Left ventricle myocardium inferior (tissue), 1 donor: ENCODE results near the gene DGAT2L6. TPM values are rescaled to one million over a fixed set of nuclear protein-coding genes. Genes with fewer than 3 reads are reported as not detected.

ENCODE experiments used
- DNase-seq: peaks from one replicate; pipeline ENCODE4 v3.0.0-alpha.2; 2020
- H3K27ac ChIP-seq: fragments of 200-600 bp; replicated peaks from 2 replicates; pipeline ENCODE4 v1.8.0; 2021
- H3K27me3 ChIP-seq: fragments of 200-600 bp; 2 replicates; pipeline ENCODE4 v1.8.0; 2021; ENCODE audit warnings: low read depth
- H3K36me3 ChIP-seq: fragments of 200-600 bp; 2 replicates; pipeline ENCODE4 v1.8.0; 2021
- H3K4me1 ChIP-seq: fragments of 200-600 bp; 2 replicates; pipeline ENCODE4 v1.8.0; 2021
- H3K4me3 ChIP-seq: fragments of 200-600 bp; 2 replicates; pipeline ENCODE4 v1.8.0; 2021; ENCODE audit warnings: mild to moderate bottlenecking, moderate library complexity
- H3K9me3 ChIP-seq: fragments of 200-600 bp; replicated peaks from 2 replicates; pipeline ENCODE4 v1.8.0; 2021
- CTCF ChIP-seq: fragments of 200-600 bp; IDR thresholded peaks from 2 replicates; pipeline ENCODE4 v1.8.0; 2021; ENCODE audit warnings: antibody characterized with exemption, mild to moderate bottlenecking, borderline replicate concordance
- intact Hi-C: fragments of 100-400 bp; cut with micrococcal nuclease; formaldehyde crosslinking; loops from one replicate; pipeline ENCODE4 v1.11.0; 2022
- total RNA-seq: library from RNA; stranded (reverse); fragmentation: NEBNext Ultra II Directional; extraction: Animal tissue kit (Norgen Biotek cat#: 25700); gene quantifications from one replicate; pipeline ENCODE4 v1.2.1, GENCODE V29; 2021
- donor health status: DM: no; HTN: yes; CAD: no; lungs with severe emphysema.

The DGAT2L6 gene
- total RNA-seq, 1 donor from 2014 or later, result not detected

DNA sequence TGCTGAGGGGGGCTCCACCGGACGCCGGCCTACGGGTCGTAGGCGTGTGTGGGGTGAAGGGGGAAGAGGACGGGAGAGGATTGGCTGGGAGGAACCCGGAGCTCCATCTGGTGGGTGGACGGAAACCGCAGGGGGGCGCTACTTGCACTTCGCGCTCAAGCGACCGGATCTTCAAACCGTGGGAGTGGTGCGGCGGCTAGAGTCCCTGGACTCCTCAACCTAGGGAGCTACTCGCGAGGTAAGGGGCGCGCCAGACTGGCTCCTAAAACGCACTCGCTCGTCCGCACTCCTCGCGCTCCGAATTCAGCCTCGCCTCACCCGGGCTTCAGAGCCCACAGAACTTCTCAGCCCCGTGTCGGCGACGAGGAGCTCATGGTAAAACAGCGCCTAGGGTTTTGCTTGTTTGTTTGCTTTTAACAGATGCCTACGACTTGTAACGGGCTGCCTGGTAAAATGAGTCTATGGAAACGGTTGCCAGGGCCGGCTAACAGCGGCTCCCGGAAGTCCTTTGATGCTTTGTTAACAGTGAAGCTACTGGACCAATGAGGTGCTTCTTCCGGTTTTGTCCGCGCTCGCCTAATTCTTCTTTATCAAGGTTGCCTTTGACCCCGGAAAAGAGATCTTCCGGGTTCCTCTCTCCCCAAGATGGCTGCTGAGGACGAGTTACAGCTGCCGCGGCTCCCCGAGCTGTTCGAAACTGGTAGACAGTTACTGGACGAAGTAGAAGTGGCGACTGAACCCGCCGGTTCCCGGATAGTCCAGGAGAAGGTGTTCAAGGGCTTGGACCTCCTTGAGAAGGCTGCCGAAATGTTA is 43.8 kb upstream of the DGAT2L6 start, which contains the start of gene IGBP1:
IGBP1 (plus strand) TSS at position 145 of the 813 bp plus-strand sequence; CDS start at position 646, 501 bp downstream.
- H3K4me3 ChIP-seq, result peak within 1 kb of the TSS; percentile 85
- DNase-seq, result peak; percentile 79
- no peaks in the 10 kb centered on the region for H3K27me3 ChIP-seq
- intact Hi-C loops, result no loop called here
- peaks cover 25% of the 10 kb centered on the region for H3K4me1 ChIP-seq
- TF ChIP-seq CTCF, result peak; percentile 64
- H3K27ac ChIP-seq, result peak within 1 kb of the TSS; percentile 87
- no peaks in the 10 kb centered on the region for H3K36me3 ChIP-seq
- no peaks in the 10 kb centered on the region for H3K9me3 ChIP-seq

DNA sequence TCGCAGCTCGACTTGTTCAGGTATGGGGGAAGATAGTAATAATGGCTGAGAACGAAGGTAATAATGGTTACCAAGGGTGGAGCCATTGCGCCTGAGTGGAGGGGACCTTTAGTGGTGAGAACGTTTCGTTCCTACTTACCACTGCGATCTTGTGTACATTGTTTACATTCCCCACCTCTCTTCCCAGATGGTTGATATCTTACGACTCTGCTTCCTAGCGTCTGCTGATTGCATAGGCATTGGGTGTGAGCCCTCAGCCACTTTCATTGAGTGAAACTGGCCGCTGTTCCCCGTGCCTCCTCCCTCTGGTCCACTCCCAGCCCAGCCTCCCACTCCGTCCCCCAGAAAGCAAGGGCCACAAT is 43.2 kb upstream of the DGAT2L6 start:
- intact Hi-C loops, result no loop called here
- DNase-seq, result no peak
- H3K9me3 ChIP-seq, result no peaks in the 10 kb centered on the region
- TF ChIP-seq CTCF, result no peak
- peaks cover 25% of the 10 kb centered on the region for H3K4me1 ChIP-seq
- H3K27ac ChIP-seq, result peak overlapping the region; percentile 87
- no peaks in the 10 kb centered on the region for H3K27me3 ChIP-seq
- H3K36me3 ChIP-seq, result no peaks in the 10 kb centered on the region
- peak overlapping the region; percentile 85 for H3K4me3 ChIP-seq

- Histone ChIP-seq H3K4me3 (no peak overlapping the region), H3K27ac (no peak overlapping the region), H3K9me3 (no peaks in the 10 kb centered on the region), H3K36me3 (no peaks in the 10 kb centered on the region), H3K27me3 (no peaks in the 10 kb centered on the region), H3K4me1 (peaks cover 13% of the 10 kb centered on the region)
- no peak for TF ChIP-seq CTCF
- DNase-seq, result no peak
- intact Hi-C loops, result no loop called here
These were observed 38.7 kb upstream of the DGAT2L6 start for GRCh38 chrX:70138622-70139021.

DNA sequence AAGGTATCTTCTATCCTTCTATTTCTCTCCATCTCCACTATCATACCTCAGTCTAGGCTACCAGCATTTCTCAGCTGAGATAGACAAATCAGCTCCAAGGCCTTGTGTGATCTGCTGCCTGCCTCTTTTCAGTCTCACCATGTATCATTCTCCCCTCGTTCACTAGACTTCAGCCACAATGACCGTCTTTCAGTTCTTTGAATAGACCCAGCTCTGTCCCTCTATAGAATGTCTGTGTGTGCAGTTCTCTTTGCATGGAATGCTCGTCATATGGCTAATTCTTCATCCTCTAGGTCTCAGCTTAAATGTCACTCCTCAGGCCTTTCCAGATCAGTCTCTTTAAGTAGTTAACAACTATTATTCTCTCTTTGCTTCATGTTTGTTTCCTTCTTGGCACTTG is 37.5 kb upstream of the DGAT2L6 start:
- no peak for TF ChIP-seq CTCF

DNA sequence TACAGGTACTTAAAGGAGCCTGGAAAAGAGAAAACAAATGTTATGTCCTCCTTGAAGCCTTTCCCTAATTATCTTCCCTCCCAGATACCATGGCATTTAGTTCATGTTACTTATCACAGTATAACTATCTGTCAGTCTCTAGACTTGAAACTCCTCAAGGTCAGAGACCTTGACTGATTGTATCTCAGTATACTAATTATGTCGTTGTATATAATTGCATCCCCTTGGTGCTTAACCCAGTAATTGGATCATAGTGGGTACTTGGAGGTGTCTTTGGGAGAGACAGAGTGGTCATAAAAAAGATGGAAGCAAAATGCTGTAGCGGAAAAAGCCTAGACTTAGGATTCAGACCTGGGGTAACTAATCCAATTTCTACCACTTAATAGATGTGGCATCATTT is 35.9 kb upstream of the DGAT2L6 start:
- intact Hi-C loops, result no loop called here
- no peaks in the 10 kb centered on the region for H3K9me3 ChIP-seq
- TF ChIP-seq CTCF, result no peak

More for the DNA sequence above, 37.5 kb upstream of the DGAT2L6 start:
- H3K36me3 ChIP-seq, result no peaks in the 10 kb centered on the region
- no peaks in the 10 kb centered on the region for H3K27me3 ChIP-seq
- intact Hi-C loops, result no loop called here
- no peaks in the 10 kb centered on the region for H3K9me3 ChIP-seq
- no peak overlapping the region for H3K4me3 ChIP-seq
- H3K27ac ChIP-seq, result no peak overlapping the region
- DNase-seq, result no peak
- H3K4me1 ChIP-seq, result peaks cover 6% of the 10 kb centered on the region

More for the DNA sequence above, 35.9 kb upstream of the DGAT2L6 start:
- no peaks in the 10 kb centered on the region for H3K27me3 ChIP-seq
- DNase-seq, result no peak
- H3K36me3 ChIP-seq, result no peaks in the 10 kb centered on the region
- no peaks in the 10 kb centered on the region for H3K4me1 ChIP-seq
- no peak overlapping the region for H3K27ac ChIP-seq
- no peak overlapping the region for H3K4me3 ChIP-seq
